Measurements from ENCODE around the gene CBX5. TPM values are rescaled to one million over a fixed set of nuclear protein-coding genes. Genes with fewer than 3 reads are reported as not detected.
"Not testable (repeated sequence)": the region's sequence is repeated elsewhere in the genome, so short reads cannot be mapped to it uniquely, and the experiment has no call there.

CBX5 gene
- polyA plus RNA-seq, 12 donors: 57.6 to 108 (median 87.4) TPM

GRCh38 chr12:54296393-54297099 lies 16.6 kb upstream of the CBX5 start:
- DNase-seq: no peak

- DNase-seq: no peak
Measured at GRCh38 chr12:54294953-54295566, 15.1 kb upstream of the CBX5 start.

GRCh38 chr12:54294152-54294952 lies 14.4 kb upstream of the CBX5 start:
- DNase-seq: no peak

- DNase-seq: no peak
Measured at GRCh38 chr12:54292931-54293241, 13.0 kb upstream of the CBX5 start.

- DNase-seq: no peak
Measured at GRCh38 chr12:54292083-54292930, 12.4 kb upstream of the CBX5 start.

- peak; percentile 65 for DNase-seq
Measured at GRCh38 chr12:54287261-54288157, 7.6 kb upstream of the CBX5 start.

GRCh38 chr12:54286042-54287030 lies 6.4 kb upstream of the CBX5 start:
- DNase-seq: no peak

GRCh38 chr12:54285150-54286041 lies 5.5 kb upstream of the CBX5 start:
- no peak for DNase-seq

GRCh38 chr12:54284070-54284780 lies 4.3 kb upstream of the CBX5 start:
- DNase-seq: not testable (repeated sequence)

GRCh38 chr12:54282949-54283593 lies 3.1 kb upstream of the CBX5 start:
- no peak for DNase-seq

- DNase-seq: not testable (repeated sequence)
Measured at GRCh38 chr12:54281694-54282093, 1.8 kb upstream of the CBX5 start.

- DNase-seq: not testable (repeated sequence)
Measured at GRCh38 chr12:54281261-54281638, 1.3 kb upstream of the CBX5 start.

GRCh38 chr12:54280468-54281260 lies 742 bp upstream of the CBX5 start, which contains the start of gene HNRNPA1:
HNRNPA1 (plus strand) TSS chr12:54280726; CDS start chr12:54280808, 82 bp downstream.
- peak; percentile 99 for DNase-seq

- no peak for DNase-seq
Measured at GRCh38 chr12:54279227-54279631, 693 bp downstream of the CBX5 start.

GRCh38 chr12:54277823-54278276 lies 2.1 kb downstream of the CBX5 start:
- no peak for DNase-seq

- no peak for DNase-seq
Measured at GRCh38 chr12:54276368-54276767, 3.6 kb downstream of the CBX5 start.

Measured in muscle of arm (tissue), 12 donors.